GM12878 (cell line): ENCODE data around the gene C1orf35. TPM values are rescaled to one million over a fixed set of nuclear protein-coding genes. Genes with fewer than 3 reads are reported as not detected.

Experiments
- ATAC-seq: fragments of 200-7000 bp; cut with Tn5 transposase; 3 replicates; pipeline ENCODE4 v1.9.1; 2020; ENCODE audit warnings: mild to moderate bottlenecking, moderate library complexity
- BruUV-seq: library from RNA; stranded (reverse); fragments of 400-500 nt; replicated peaks from 2 replicates; lab custom pipeline; 2021; lab: Mats Ljungman, UMichigan
- CTCF ChIA-PET: fragments of 300-600 bp; sonication (Branson Sonifier 250); formaldehyde crosslinking; extraction: SDS; loops from one replicate; lab custom pipeline; 2021; ENCODE audit warnings: inconsistent platforms; lab: Yijun Ruan, JAX
- POLR2A ChIA-PET: fragments of 350-600 bp; formaldehyde crosslinking; extraction: SDS; loops from one replicate; lab custom pipeline; 2021; ENCODE audit warnings: inconsistent platforms; lab: Charles Lee
- RAD21 ChIA-PET: fragments of 300-600 bp; sonication (Branson Sonifier 250); formaldehyde crosslinking; loops from one replicate; lab custom pipeline; 2023; ENCODE audit warnings: antibody characterized with exemption; ENCODE audit not compliant: unreplicated experiment; lab: Charles Lee
- SMC1A ChIA-PET: fragments of 300-600 bp; sonication (Branson Sonifier 250); formaldehyde crosslinking; loops from one replicate; lab custom pipeline; 2023; ENCODE audit not compliant: unreplicated experiment, uncharacterized antibody; lab: Charles Lee
- DNase-seq: peaks from one replicate; pipeline ENCODE4 v3.0.0-alpha.2; 2011; ENCODE audit warnings: low read depth, low spot score
- FAIRE-seq: peaks from 3 replicates; lab custom pipeline; 2011; peaks lifted over from hg19 to GRCh38; lab: Jason Lieb, UNC
- H2AFZ ChIP-seq: 2 replicates; pipeline ENCODE4 v1.6.0; 2011; ENCODE audit warnings: low read depth, low read length, control low read depth; ENCODE audit not compliant: control insufficient read depth
- H3K27ac ChIP-seq: 2 replicates; pipeline ENCODE4 v1.5.1; 2011; ENCODE audit warnings: control low read depth; ENCODE audit not compliant: control insufficient read depth, insufficient read depth
- H3K27me3 ChIP-seq, 2 experiments: replicated peaks in 1 of 2; 2 replicates each; pipeline versions ENCODE4 v1.6.0 to v1.6.1; 2011; ENCODE audit warnings: low read length in 1 of 2; ENCODE audit not compliant: control insufficient read depth in 2 of 2, insufficient read depth in 2 of 2
- H3K36me3 ChIP-seq, 2 experiments: 2 replicates each; pipeline ENCODE4 v1.5.1; 2011; ENCODE audit warnings: low read length in 1 of 2; ENCODE audit not compliant: control insufficient read depth in 2 of 2, insufficient read depth in 2 of 2
- H3K4me1 ChIP-seq: 2 replicates; pipeline ENCODE4 v1.6.1; 2011; ENCODE audit warnings: mild to moderate bottlenecking, low read length, moderate library complexity, mixed read lengths; ENCODE audit not compliant: control insufficient read depth, insufficient read depth
- H3K4me2 ChIP-seq: 2 replicates; pipeline ENCODE4 v1.6.0; 2011; ENCODE audit warnings: control low read depth; ENCODE audit not compliant: control insufficient read depth, insufficient read depth
- H3K4me3 ChIP-seq: fragments of 200-600 bp; sonication (generic); 2 replicates; pipeline ENCODE4 v1.5.1; 2016
- H3K79me2 ChIP-seq: 2 replicates; pipeline ENCODE4 v1.6.0; 2011; ENCODE audit warnings: low read length; ENCODE audit not compliant: control insufficient read depth, insufficient read depth
- H3K9ac ChIP-seq: 2 replicates; pipeline ENCODE4 v1.8.0; 2011; ENCODE audit warnings: low read length, control low read depth, mixed read lengths; ENCODE audit not compliant: control insufficient read depth, insufficient read depth
- H3K9me3 ChIP-seq: replicated peaks from 3 replicates; pipeline ENCODE4 v1.5.1; 2011; ENCODE audit warnings: mild to moderate bottlenecking, low read length; ENCODE audit not compliant: control insufficient read depth, insufficient read depth
- H4K20me1 ChIP-seq: 2 replicates; pipeline ENCODE4 v1.6.0; 2011; ENCODE audit not compliant: control insufficient read depth, insufficient read depth
- ASH2L ChIP-seq: fragments of 300-600, 200-600 bp; sonication (generic); IDR thresholded peaks from 2 replicates; pipeline ENCODE4 v1.6.1; 2017; ENCODE audit warnings: low read depth, mild to moderate bottlenecking, borderline replicate concordance
- BACH1 ChIP-seq: fragments of 450-650 bp; IDR thresholded peaks from 2 replicates; pipeline ENCODE4 v1.6.1; 2017; ENCODE audit warnings: mild to moderate bottlenecking, borderline replicate concordance
- HDGF ChIP-seq: fragments of 450-650 bp; IDR thresholded peaks from 2 replicates; pipeline ENCODE4 v1.6.1; 2016; ENCODE audit warnings: antibody characterized with exemption
- IRF4 ChIP-seq: IDR thresholded peaks from 2 replicates; pipeline ENCODE4 v1.6.1; 2011; ENCODE audit warnings: low read depth, low read length
- KLF5 ChIP-seq: fragments of 450-650 bp; IDR thresholded peaks from 2 replicates; pipeline ENCODE4 v1.6.1; 2014; ENCODE audit warnings: mild to moderate bottlenecking; ENCODE audit not compliant: partially characterized antibody
- POLR2A ChIP-seq: IDR thresholded peaks from 2 replicates; pipeline ENCODE4 v1.6.1; 2011; ENCODE audit warnings: low read depth, mild to moderate bottlenecking, low read length
- POLR2AphosphoS5 ChIP-seq: IDR thresholded peaks from 2 replicates; pipeline ENCODE4 v1.6.1; 2011; ENCODE audit warnings: mild to moderate bottlenecking, low read length, inconsistent platforms
- ZNF384 ChIP-seq: IDR thresholded peaks from 2 replicates; pipeline ENCODE4 v1.6.1; 2012; ENCODE audit warnings: low read depth, mild to moderate bottlenecking, low read length, improper control_type of control experiment, borderline replicate concordance
- ZZZ3 ChIP-seq: IDR thresholded peaks from 2 replicates; pipeline ENCODE4 v1.6.1; 2011; ENCODE audit warnings: low read depth; ENCODE audit not compliant: control insufficient read depth, insufficient read length
- WGBS: methylation state at CpG from one replicate; pipeline ENCODE4 v1.1.6; 2016; ENCODE audit warnings: low lambda C conversion rate; ENCODE audit not compliant: insufficient replicate concordance, insufficient coverage; ENCODE audit errors: missing lambda C conversion rate; 5-methylcytosine and 5-hydroxymethylcytosine counted together
- in situ Hi-C: fragments of 300-500 bp; cut with MboI; formaldehyde crosslinking; loops from 9 replicates; pipeline ENCODE4 v1.14.3; 2018; ENCODE audit warnings: mixed read lengths
- intact Hi-C: fragments of 100-400 bp; cut with micrococcal nuclease; formaldehyde crosslinking; loops from one replicate; pipeline ENCODE4 v1.14.2; 2022; ENCODE audit not compliant: unreplicated experiment
- polyA plus RNA-seq, 11 experiments: library from polyadenylated mRNA; depleted of rRNA in 4 of 11; unstranded in 6 of 11; stranded (reverse) in 5 of 11; fragments of >200 nt; fragmentation: Nextera tagmentation in 4 of 11; fragmentation: Illumina TruSeq in 1 of 11; extraction: Ambion mirVana in 4 of 11; extraction: Trizol in 1 of 11; gene quantifications; 1 replicate in 1 of 11; 2 replicates in 10 of 11; pipeline versions ENCODE4 v1.2.1 to v1.2.3, GENCODE V29; 2011 to 2016; ENCODE audit warnings: inconsistent platforms in 2 of 11, missing spikeins in 2 of 11, low read depth in 1 of 11
- total RNA-seq, 4 experiments: library from RNA; depleted of rRNA in 3 of 4; stranded (reverse); fragments of >200 nt in 3 of 4; fragmentation: Illumina TruSeq in 1 of 4; extraction: Trizol in 1 of 4; gene quantifications; 2 replicates each; pipeline versions ENCODE4 v1.2.1 to v1.2.3, GENCODE V29; 2013 to 2021

C1orf35 gene
- total and polyA plus RNA-seq, 10 of the 15 experiments (the other 5 are each of a cell fraction or from before 2014, with no cell fraction given): 2.5 to 27.0 (median 10.6) TPM

GRCh38 chr1:228098323-228098931 lies 4.7 kb downstream of the C1orf35 start:
- Histone ChIP-seq H3K4me2 (no peak overlapping the region), H2AFZ (no peak overlapping the region), H3K27ac (no peak overlapping the region), H3K27me3 (no peaks in the 10 kb centered on the region), H3K9ac (no peak overlapping the region), H3K36me3 (peaks cover 6 to 43% of the 10 kb centered on the region in 2 experiments; a peak in 3 of 4 replicates), H3K4me3 (no peak overlapping the region), H3K9me3 (peaks cover 9% of the 10 kb centered on the region; the same call in 2 of the 3 replicates), H4K20me1 (peaks cover 30% of the 10 kb centered on the region), H3K4me1 (no peaks in the 10 kb centered on the region; the same call in 1 of the 2 replicates), H3K79me2 (peaks cover 51% of the 10 kb centered on the region)
- CTCF ChIA-PET: no interaction called here
- SMC1A ChIA-PET: interaction anchor here (1.0 kb wide), 1 partner anchor 11 kb away, joined by 3 read pairs; no protein-coding TSS in a partner anchor
- POLR2A ChIA-PET: interaction anchor here (1.4 kb wide), 1 partner anchor 14 kb away, joined by 5 read pairs; no protein-coding TSS in a partner anchor
- WGBS: 96% methylated on average over 23 of the region's 28 CpGs
- BruUV-seq: TSS peak; percentile 77
- intact Hi-C loops: no loop called here
- in situ Hi-C loops: no loop called here
- ATAC-seq (no peak), FAIRE-seq (no peak), DNase-seq (no peak)
- RAD21 ChIA-PET: no interaction called here
- TF ChIP-seq POLR2A (peak; percentile 72), BACH1 (0 out of 2 replicates have a peak, but pooled peaks have one; percentile 10), POLR2AphosphoS5 (peak; percentile 20), KLF5 (no peak)

DNA sequence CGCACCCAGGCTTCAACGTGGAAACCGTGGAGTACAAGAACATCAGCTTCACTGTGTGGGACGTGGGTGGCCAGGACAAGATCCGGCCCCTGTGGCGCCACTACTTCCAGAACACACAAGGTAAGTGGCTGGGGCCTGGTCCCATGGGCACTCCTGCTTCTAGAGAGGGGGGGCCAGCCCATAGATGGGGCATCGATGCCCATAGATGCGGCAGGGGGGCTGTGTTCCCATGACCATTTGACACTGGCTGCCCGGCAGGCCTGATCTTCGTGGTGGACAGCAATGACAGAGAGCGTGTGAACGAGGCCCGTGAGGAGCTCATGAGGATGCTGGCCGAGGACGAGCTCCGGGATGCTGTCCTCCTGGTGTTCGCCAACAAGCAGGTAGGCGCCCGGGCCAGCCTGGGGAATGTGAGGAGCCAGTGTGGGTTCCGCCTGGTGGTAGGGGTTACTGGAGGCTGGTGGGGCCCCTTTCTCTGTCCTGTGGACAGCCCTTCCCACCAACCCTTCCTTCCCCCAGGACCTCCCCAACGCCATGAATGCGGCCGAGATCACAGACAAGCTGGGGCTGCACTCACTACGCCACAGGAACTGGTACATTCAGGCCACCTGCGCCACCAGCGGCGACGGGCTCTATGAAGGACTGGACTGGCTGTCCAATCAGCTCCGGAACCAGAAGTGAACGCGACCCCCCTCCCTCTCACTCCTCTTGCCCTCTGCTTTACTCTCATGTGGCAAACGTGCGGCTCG lies 5.6 kb downstream of the C1orf35 start:
- Histone ChIP-seq H3K27me3 (no peaks in the 10 kb centered on the region), H3K9ac (no peak overlapping the region), H3K9me3 (peaks cover 18% of the 10 kb centered on the region; the same call in 2 of the 3 replicates), H3K4me3 (no peak overlapping the region), H3K79me2 (peaks cover 52% of the 10 kb centered on the region), H2AFZ (no peak overlapping the region), H3K27ac (no peak overlapping the region), H3K4me2 (no peak overlapping the region), H3K4me1 (no peaks in the 10 kb centered on the region; the same call in 1 of the 2 replicates), H3K36me3 (peaks cover 12 to 47% of the 10 kb centered on the region in 2 experiments; a peak in 3 of 4 replicates), H4K20me1 (peaks cover 34% of the 10 kb centered on the region)
- 94% methylated on average over 34 of the region's 34 CpGs for WGBS
- RAD21 ChIA-PET: no interaction called here
- CTCF ChIA-PET: no interaction called here
- FAIRE-seq (no peak), ATAC-seq (no peak), DNase-seq (no peak)
- intact Hi-C loops: no loop called here
- TF ChIP-seq IRF4 (no peak), ZZZ3 (no peak), HDGF (no peak), ZNF384 (no peak), ASH2L (no peak)
- no TSS peak for BruUV-seq
- in situ Hi-C loops: no loop called here
- POLR2A ChIA-PET: no interaction called here
- SMC1A ChIA-PET: no interaction called here
